ENCODE measurements around the gene GUCY2F. TPM values are rescaled to one million over a fixed set of nuclear protein-coding genes. Genes with fewer than 3 reads are reported as not detected.

The GUCY2F gene
- total RNA-seq, 5 donors from 2014 or later (not counting 1 experiment from before 2014, with no cell fraction given), result not detected

DNA sequence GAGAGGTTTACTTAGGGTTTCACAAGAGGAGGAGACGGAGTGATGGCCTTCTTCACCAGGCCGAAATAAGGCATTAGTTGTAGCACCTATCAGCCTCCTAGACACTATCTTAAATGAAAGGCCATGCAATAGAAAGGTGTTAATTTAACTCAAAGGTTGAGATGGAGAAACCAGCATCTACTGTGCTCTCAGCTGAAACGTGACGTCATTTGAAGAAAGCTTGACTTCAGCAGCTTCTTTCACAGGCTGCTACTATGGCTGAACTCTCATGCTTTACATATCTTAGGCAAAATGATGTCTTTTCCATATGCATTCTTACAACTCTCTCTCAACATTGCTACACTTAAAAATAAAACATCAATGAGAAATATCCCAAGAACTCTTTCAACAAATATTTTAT lies 99.6 kb downstream of the GUCY2F start:
- Histone ChIP-seq H3K27me3 (replicated peaks in 1 of 2; ENCODE audit: control insufficient read depth in 2 of 2, extremely low read depth in 1 of 2, insufficient read depth in 2 of 2, low read length in 1 of 2) (no peaks in the 10 kb centered on the region), H3K4me1 (ENCODE audit: control insufficient read depth in 1 of 2, extremely low read depth in 1 of 2, insufficient read depth in 2 of 2, low read length in 2 of 2) (no peaks in the 10 kb centered on the region), H3K27ac (ENCODE audit: low read length) (no peak overlapping the region), H3K36me3 (ENCODE audit: control insufficient read depth in 2 of 2, extremely low read depth in 1 of 2, insufficient read depth in 1 of 2, low read length in 1 of 2) (no peaks in the 10 kb centered on the region), H3K9me3 (no peaks in the 10 kb centered on the region), H3K4me3 (ENCODE audit: control insufficient read depth in 1 of 2, extremely low read depth in 1 of 2, low read length in 1 of 2) (no peak overlapping the region)
- no peak overlapping the region for H3K27ac Mint-ChIP-seq
- DNase-seq (no peak), ATAC-seq (replicated peaks in 1 of 4) (no peak)
- 86% methylated on average over 2 of the region's 4 CpGs for WGBS (ENCODE audit: insufficient coverage)
- H3K4me1 Mint-ChIP-seq, result no peaks in the 10 kb centered on the region
- no peak overlapping the region for H3K4me3 Mint-ChIP-seq
- ChIA-PET POLR2A (no interaction called here), CTCF (no interaction called here)
- H3K9me3 Mint-ChIP-seq, result no peaks in the 10 kb centered on the region
- peaks cover 0 to 5% of the 10 kb centered on the region in 2 donors for H3K27me3 Mint-ChIP-seq
- H3K36me3 Mint-ChIP-seq, result no peaks in the 10 kb centered on the region

DNA sequence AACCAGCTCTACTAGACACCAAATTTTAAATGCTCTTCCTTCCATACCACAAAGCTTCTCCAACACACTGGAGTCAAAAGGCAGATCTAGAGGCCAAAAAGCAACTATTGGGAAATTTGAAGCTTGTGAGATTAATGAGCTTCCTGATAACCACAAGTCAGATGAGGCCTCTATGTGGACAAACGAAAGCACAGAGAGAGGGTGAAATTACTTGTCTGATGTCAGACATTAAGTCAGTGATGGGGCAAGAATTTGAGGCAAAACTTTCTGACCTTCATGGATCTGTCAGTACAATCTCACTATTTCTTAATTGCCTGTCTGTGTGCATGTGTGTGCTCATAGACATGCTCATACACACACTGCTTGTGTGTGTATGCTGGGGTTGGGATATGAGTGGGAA lies 103.6 kb downstream of the GUCY2F start:
- DNase-seq (no peak), ATAC-seq (replicated peaks in 1 of 4) (no peak)
- H3K4me1 Mint-ChIP-seq, result no peaks in the 10 kb centered on the region
- Histone ChIP-seq H3K4me3 (ENCODE audit: control insufficient read depth in 1 of 2, extremely low read depth in 1 of 2, low read length in 1 of 2) (no peak overlapping the region), H3K27me3 (replicated peaks in 1 of 2; ENCODE audit: control insufficient read depth in 2 of 2, extremely low read depth in 1 of 2, insufficient read depth in 2 of 2, low read length in 1 of 2) (no peaks in the 10 kb centered on the region), H3K27ac (ENCODE audit: low read length) (no peak overlapping the region), H3K4me1 (ENCODE audit: control insufficient read depth in 1 of 2, extremely low read depth in 1 of 2, insufficient read depth in 2 of 2, low read length in 2 of 2) (no peaks in the 10 kb centered on the region), H3K36me3 (ENCODE audit: control insufficient read depth in 2 of 2, extremely low read depth in 1 of 2, insufficient read depth in 1 of 2, low read length in 1 of 2) (no peaks in the 10 kb centered on the region), H3K9me3 (no peaks in the 10 kb centered on the region)
- no peak overlapping the region for H3K27ac Mint-ChIP-seq
- peaks cover 0 to 10% of the 10 kb centered on the region in 2 donors for H3K27me3 Mint-ChIP-seq
- H3K9me3 Mint-ChIP-seq, result no peaks in the 10 kb centered on the region
- no peaks in the 10 kb centered on the region for H3K36me3 Mint-ChIP-seq
- no peak overlapping the region for H3K4me3 Mint-ChIP-seq
- WGBS (ENCODE audit: insufficient coverage), result no CpG with 5 or more reads among the region's 1 CpG
- ChIA-PET CTCF (no interaction called here), POLR2A (no interaction called here)

DNA sequence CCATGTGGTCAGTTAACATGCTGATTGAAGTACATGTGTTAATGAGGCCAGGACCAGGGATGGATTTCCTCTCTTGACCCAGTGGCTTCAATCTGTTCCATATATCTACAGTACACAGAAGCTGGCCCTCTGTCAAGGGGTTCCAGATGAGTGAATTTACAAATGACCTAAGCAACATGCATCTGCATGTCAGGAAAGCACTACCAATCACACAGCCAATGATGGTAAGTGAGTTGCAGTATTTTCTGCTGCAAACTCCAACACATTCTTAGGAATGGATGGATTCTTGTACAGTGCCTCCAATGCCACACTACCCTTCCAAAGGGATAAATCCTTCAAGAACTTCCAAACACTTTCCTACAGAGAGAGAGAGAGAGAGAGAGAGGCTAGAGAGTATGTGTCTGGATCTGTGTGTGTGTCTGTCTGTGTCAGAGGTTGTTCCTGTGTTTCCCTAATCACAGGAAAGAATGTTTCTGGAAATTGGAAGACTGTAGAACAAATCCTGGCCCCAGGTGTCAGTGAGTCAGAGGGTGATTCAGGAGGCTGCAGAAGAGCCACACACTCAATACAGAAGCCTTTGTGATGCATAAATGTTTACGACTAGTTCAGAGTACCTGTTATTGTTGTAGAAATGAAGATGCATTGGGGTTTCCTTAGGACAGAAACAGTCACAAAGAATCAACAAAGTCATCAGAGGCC lies 107.5 kb downstream of the GUCY2F start:
- Histone ChIP-seq H3K27ac (ENCODE audit: low read length) (no peak overlapping the region), H3K27me3 (replicated peaks in 1 of 2; ENCODE audit: control insufficient read depth in 2 of 2, extremely low read depth in 1 of 2, insufficient read depth in 2 of 2, low read length in 1 of 2) (no peaks in the 10 kb centered on the region), H3K9me3 (no peaks in the 10 kb centered on the region), H3K4me3 (ENCODE audit: control insufficient read depth in 1 of 2, extremely low read depth in 1 of 2, low read length in 1 of 2) (no peak overlapping the region), H3K36me3 (ENCODE audit: control insufficient read depth in 2 of 2, extremely low read depth in 1 of 2, insufficient read depth in 1 of 2, low read length in 1 of 2) (no peaks in the 10 kb centered on the region), H3K4me1 (ENCODE audit: control insufficient read depth in 1 of 2, extremely low read depth in 1 of 2, insufficient read depth in 2 of 2, low read length in 2 of 2) (no peaks in the 10 kb centered on the region)
- Mint-ChIP-seq H3K9me3 (no peaks in the 10 kb centered on the region), H3K4me1 (no peaks in the 10 kb centered on the region), H3K4me3 (no peak overlapping the region), H3K27me3 (peaks cover 0 to 5% of the 10 kb centered on the region in 2 donors), H3K36me3 (no peaks in the 10 kb centered on the region), H3K27ac (no peak overlapping the region)
- ChIA-PET POLR2A (no interaction called here), CTCF (no interaction called here)
- no CpG with 5 or more reads among the region's 1 CpG for WGBS (ENCODE audit: insufficient coverage)
- no peak for DNase-seq
- no peak for ATAC-seq (replicated peaks in 1 of 4)

DNA sequence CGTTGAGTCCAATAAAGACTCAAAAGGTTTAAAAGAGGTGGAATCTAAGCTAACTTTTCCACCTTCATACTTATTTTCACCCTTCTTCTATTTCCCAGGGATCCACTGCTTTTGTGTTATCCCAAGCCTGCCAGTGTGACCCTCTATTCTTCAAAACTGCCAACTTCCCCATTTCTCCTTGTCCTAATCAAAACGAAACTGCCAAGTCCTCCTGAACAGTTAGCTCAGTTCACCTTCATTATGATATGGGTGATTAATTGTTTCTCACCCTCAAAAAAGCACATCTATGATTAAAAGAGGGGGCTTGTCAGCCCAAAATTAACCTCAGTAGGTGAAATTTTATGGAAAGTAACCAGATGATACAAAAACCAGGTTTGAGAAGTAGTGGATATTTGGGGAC lies 108.4 kb downstream of the GUCY2F start:
- ChIA-PET CTCF (no interaction called here), POLR2A (no interaction called here)
- Mint-ChIP-seq H3K4me3 (no peak overlapping the region), H3K9me3 (no peaks in the 10 kb centered on the region), H3K36me3 (no peaks in the 10 kb centered on the region), H3K4me1 (no peaks in the 10 kb centered on the region), H3K27me3 (peaks cover 0 to 7% of the 10 kb centered on the region in 2 donors), H3K27ac (no peak overlapping the region)
- Histone ChIP-seq H3K27ac (ENCODE audit: low read length) (no peak overlapping the region), H3K9me3 (no peaks in the 10 kb centered on the region), H3K4me3 (ENCODE audit: control insufficient read depth in 1 of 2, extremely low read depth in 1 of 2, low read length in 1 of 2) (no peak overlapping the region), H3K4me1 (ENCODE audit: control insufficient read depth in 1 of 2, extremely low read depth in 1 of 2, insufficient read depth in 2 of 2, low read length in 2 of 2) (no peaks in the 10 kb centered on the region), H3K27me3 (replicated peaks in 1 of 2; ENCODE audit: control insufficient read depth in 2 of 2, extremely low read depth in 1 of 2, insufficient read depth in 2 of 2, low read length in 1 of 2) (no peaks in the 10 kb centered on the region), H3K36me3 (ENCODE audit: control insufficient read depth in 2 of 2, extremely low read depth in 1 of 2, insufficient read depth in 1 of 2, low read length in 1 of 2) (no peaks in the 10 kb centered on the region)
- no peak for DNase-seq
- no CpG with 5 or more reads among the region's 2 CpGs for WGBS (ENCODE audit: insufficient coverage)
- ATAC-seq (replicated peaks in 1 of 4), result no peak

DNA sequence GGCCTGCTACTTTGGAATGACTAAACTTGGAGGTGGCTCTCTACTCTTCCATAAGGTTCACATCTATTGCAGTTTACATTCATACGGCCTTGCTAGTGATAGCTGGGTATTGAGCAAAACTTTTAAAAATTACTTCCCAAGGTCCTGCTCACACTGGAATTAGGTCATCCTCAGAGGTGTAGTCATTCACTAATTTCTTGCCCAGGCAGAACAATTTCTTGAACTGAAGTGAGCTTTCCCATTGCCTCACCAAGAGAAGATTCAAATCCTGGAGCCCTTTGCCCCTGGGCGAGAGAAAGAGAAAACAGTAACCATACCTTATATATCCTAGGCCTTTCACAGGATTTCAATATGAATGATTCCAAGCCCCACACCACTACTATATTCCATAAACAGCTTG lies 109.2 kb downstream of the GUCY2F start:
- DNase-seq, result no peak
- Histone ChIP-seq H3K4me1 (ENCODE audit: control insufficient read depth in 1 of 2, extremely low read depth in 1 of 2, insufficient read depth in 2 of 2, low read length in 2 of 2) (no peaks in the 10 kb centered on the region), H3K9me3 (no peaks in the 10 kb centered on the region), H3K36me3 (ENCODE audit: control insufficient read depth in 2 of 2, extremely low read depth in 1 of 2, insufficient read depth in 1 of 2, low read length in 1 of 2) (no peaks in the 10 kb centered on the region), H3K27ac (ENCODE audit: low read length) (no peak overlapping the region), H3K27me3 (replicated peaks in 1 of 2; ENCODE audit: control insufficient read depth in 2 of 2, extremely low read depth in 1 of 2, insufficient read depth in 2 of 2, low read length in 1 of 2) (no peaks in the 10 kb centered on the region), H3K4me3 (ENCODE audit: control insufficient read depth in 1 of 2, extremely low read depth in 1 of 2, low read length in 1 of 2) (no peak overlapping the region)
- peaks cover 0 to 11% of the 10 kb centered on the region in 2 donors for H3K27me3 Mint-ChIP-seq
- H3K4me1 Mint-ChIP-seq, result no peaks in the 10 kb centered on the region
- CTCF ChIA-PET, result interaction anchor here (0.7 kb wide), 2 partner anchors 437 to 799 kb away, joined by 3 to 4 read pairs; no protein-coding TSS in a partner anchor
- no peaks in the 10 kb centered on the region for H3K9me3 Mint-ChIP-seq
- WGBS (ENCODE audit: insufficient coverage), result 100% methylated on average over 1 of the region's 2 CpGs
- ATAC-seq (replicated peaks in 1 of 4), result no peak
- H3K27ac Mint-ChIP-seq, result no peak overlapping the region
- no peaks in the 10 kb centered on the region for H3K36me3 Mint-ChIP-seq
- no peak overlapping the region for H3K4me3 Mint-ChIP-seq
- POLR2A ChIA-PET, result no interaction called here

DNA sequence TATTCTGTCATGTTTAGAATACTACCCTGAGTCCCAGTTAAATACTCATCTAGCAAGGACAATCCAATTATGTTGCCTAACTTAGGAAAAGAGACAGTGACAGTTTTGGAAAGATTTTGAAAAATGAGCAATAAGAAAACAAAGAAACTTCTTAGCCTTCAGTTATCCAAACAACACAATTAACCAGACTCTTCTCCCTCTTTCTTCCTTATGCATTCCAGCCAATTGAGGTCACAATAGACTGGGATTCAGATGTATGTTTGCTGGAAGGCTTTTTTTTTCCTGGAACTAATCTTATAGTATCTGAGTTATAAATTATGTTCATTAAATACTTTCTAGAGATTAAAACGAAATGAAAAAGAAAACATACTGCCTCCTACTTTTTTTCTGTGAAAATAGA lies 109.6 kb downstream of the GUCY2F start:
- Histone ChIP-seq H3K4me3 (ENCODE audit: control insufficient read depth in 1 of 2, extremely low read depth in 1 of 2, low read length in 1 of 2) (no peak overlapping the region), H3K27me3 (replicated peaks in 1 of 2; ENCODE audit: control insufficient read depth in 2 of 2, extremely low read depth in 1 of 2, insufficient read depth in 2 of 2, low read length in 1 of 2) (no peaks in the 10 kb centered on the region), H3K36me3 (ENCODE audit: control insufficient read depth in 2 of 2, extremely low read depth in 1 of 2, insufficient read depth in 1 of 2, low read length in 1 of 2) (no peaks in the 10 kb centered on the region), H3K27ac (ENCODE audit: low read length) (no peak overlapping the region), H3K9me3 (no peaks in the 10 kb centered on the region), H3K4me1 (ENCODE audit: control insufficient read depth in 1 of 2, extremely low read depth in 1 of 2, insufficient read depth in 2 of 2, low read length in 2 of 2) (no peaks in the 10 kb centered on the region)
- no CpG with 5 or more reads among the region's 1 CpG for whole genome bisulfite sequencing (ENCODE audit: insufficient coverage)
- Mint-ChIP-seq H3K4me1 (no peaks in the 10 kb centered on the region), H3K36me3 (no peaks in the 10 kb centered on the region), H3K27ac (no peak overlapping the region), H3K9me3 (no peaks in the 10 kb centered on the region), H3K27me3 (peaks cover 0 to 11% of the 10 kb centered on the region in 2 donors), H3K4me3 (no peak overlapping the region)
- ATAC-seq (replicated peaks in 1 of 4) (no peak), DNase-seq (no peak)
- ChIA-PET POLR2A (no interaction called here), CTCF (interaction anchor here (0.7 kb wide), 2 partner anchors 438 to 799 kb away, joined by 3 to 4 read pairs; no protein-coding TSS in a partner anchor)

DNA sequence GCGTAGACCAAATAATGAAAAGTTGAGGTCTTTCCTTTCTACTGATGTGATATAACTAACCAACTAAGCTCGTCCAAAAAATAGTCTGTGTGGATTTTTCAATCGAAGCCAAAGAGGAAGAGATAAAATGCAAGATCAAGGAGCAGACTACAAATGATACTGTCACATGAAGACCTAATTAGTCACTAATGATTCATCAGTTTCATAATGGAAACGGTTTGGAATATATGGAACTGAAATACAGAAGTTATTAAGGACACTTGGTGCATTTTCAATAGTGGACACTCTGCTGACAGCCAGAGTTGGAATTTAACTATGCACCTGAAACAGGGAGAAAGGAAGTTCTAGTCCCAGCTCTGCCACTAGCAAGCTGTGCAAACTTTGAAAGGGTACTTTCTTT lies 119.8 kb downstream of the GUCY2F start:
- H3K27ac ChIP-seq (ENCODE audit: low read length), result no peak overlapping the region
- POLR2A ChIA-PET, result no interaction called here
- WGBS (ENCODE audit: insufficient coverage), result no CpG with 5 or more reads among the region's 4 CpGs
- no peak for ATAC-seq (replicated peaks in 1 of 4)
- Mint-ChIP-seq H3K9me3 (no peaks in the 10 kb centered on the region), H3K27ac (no peak overlapping the region), H3K36me3 (no peaks in the 10 kb centered on the region), H3K4me1 (no peaks in the 10 kb centered on the region), H3K27me3 (peaks cover 2 to 5% of the 10 kb centered on the region in 2 donors), H3K4me3 (no peak overlapping the region)
- no peak overlapping the region for H3K4me3 ChIP-seq (ENCODE audit: control insufficient read depth in 1 of 2, extremely low read depth in 1 of 2, low read length in 1 of 2)
- DNase-seq, result no peak
- no peaks in the 10 kb centered on the region for H3K27me3 ChIP-seq (replicated peaks in 1 of 2; ENCODE audit: control insufficient read depth in 2 of 2, extremely low read depth in 1 of 2, insufficient read depth in 2 of 2, low read length in 1 of 2)
- no peaks in the 10 kb centered on the region for H3K4me1 ChIP-seq (ENCODE audit: control insufficient read depth in 1 of 2, extremely low read depth in 1 of 2, insufficient read depth in 2 of 2, low read length in 2 of 2)
- CTCF ChIA-PET, result no interaction called here
- H3K36me3 ChIP-seq (ENCODE audit: control insufficient read depth in 2 of 2, extremely low read depth in 1 of 2, insufficient read depth in 1 of 2, low read length in 1 of 2), result no peaks in the 10 kb centered on the region
- H3K9me3 ChIP-seq, result no peaks in the 10 kb centered on the region

Data from T-cell (primary cell).